Naive thymus-derived CD8-positive, alpha-beta T cell (primary cell): Measurements from ENCODE around the gene UBIAD1. TPM values are rescaled to one million over a fixed set of nuclear protein-coding genes. Genes with fewer than 3 reads are reported as not detected.
"Not testable (repeated sequence)": the region's sequence is repeated elsewhere in the genome, so short reads cannot be mapped to it uniquely, and the experiment has no call there.

Source experiments
- ATAC-seq, 2 donors: fragments of 150-1000 bp; cut with Tn5 transposase in 1 of 2; sonication (Bioruptor Pico), chemical (Tn5 transposase) in 1 of 2; 1 replicate in 1 of 2; 2 replicates in 1 of 2; pipeline ENCODE4 v1.10.0; 2021; ENCODE audit warnings: mild to moderate bottlenecking in 2 of 2, moderate library complexity in 2 of 2
- POLR2A ChIA-PET: fragments of 350-600 bp; sonication (Branson Sonifier 250); formaldehyde crosslinking; loops from one replicate; lab custom pipeline; 2021; ENCODE audit warnings: antibody characterized with exemption; lab: Charles Lee
- DNase-seq, 10 donors: peaks; one replicate each; pipeline versions ENCODE4 v3.0.0 to v3.0.0-alpha.2; 2020 to 2022
- H3K27ac Mint-ChIP-seq, 10 donors: one replicate each; pipeline ENCODE4 v1.8.0; 2020 to 2022; ENCODE audit warnings: mild to moderate bottlenecking in 10 of 10, mixed read lengths in 10 of 10, moderate library complexity in 4 of 10, inconsistent platforms in 1 of 10
- H3K27me3 Mint-ChIP-seq, 5 donors: one replicate each; pipeline ENCODE4 v1.8.0; 2021 to 2022; ENCODE audit warnings: mixed read lengths in 5 of 5
- H3K36me3 Mint-ChIP-seq, 3 donors: one replicate each; pipeline ENCODE4 v1.8.0; 2020 to 2022; ENCODE audit warnings: mixed read lengths in 3 of 3, mild to moderate bottlenecking in 2 of 3, inconsistent platforms in 1 of 3
- H3K4me1 Mint-ChIP-seq, 4 donors: one replicate each; pipeline ENCODE4 v1.8.0; 2021 to 2022; ENCODE audit warnings: mixed read lengths in 4 of 4
- H3K4me3 Mint-ChIP-seq, 10 donors: one replicate each; pipeline ENCODE4 v1.8.0; 2020 to 2022; ENCODE audit warnings: mild to moderate bottlenecking in 10 of 10, mixed read lengths in 10 of 10, moderate library complexity in 6 of 10, inconsistent platforms in 1 of 10
- H3K9me3 Mint-ChIP-seq, 9 donors: one replicate each; pipeline ENCODE4 v1.8.0; 2020 to 2022; ENCODE audit warnings: mixed read lengths in 9 of 9, mild to moderate bottlenecking in 3 of 9, inconsistent platforms in 1 of 9, moderate library complexity in 1 of 9
- polyA plus RNA-seq, 3 donors: library from polyadenylated mRNA; unstranded; fragments of 300-500 nt; fragmentation: Illumina TruSeq; gene quantifications; one replicate each; pipeline ENCODE4 v1.2.3, GENCODE V29; 2021
- total RNA-seq, 8 experiments: library from RNA in 2 of 8; stranded (reverse) in 2 of 8; gene quantifications; one replicate each; pipeline ENCODE4 v1.2.3 and lab custom pipeline; 2021 to 2026

UBIAD1 gene
- total and polyA plus RNA-seq, 5 experiments from 2014 or later: 29.2 to 50.3 (median 34.3) TPM

DNA sequence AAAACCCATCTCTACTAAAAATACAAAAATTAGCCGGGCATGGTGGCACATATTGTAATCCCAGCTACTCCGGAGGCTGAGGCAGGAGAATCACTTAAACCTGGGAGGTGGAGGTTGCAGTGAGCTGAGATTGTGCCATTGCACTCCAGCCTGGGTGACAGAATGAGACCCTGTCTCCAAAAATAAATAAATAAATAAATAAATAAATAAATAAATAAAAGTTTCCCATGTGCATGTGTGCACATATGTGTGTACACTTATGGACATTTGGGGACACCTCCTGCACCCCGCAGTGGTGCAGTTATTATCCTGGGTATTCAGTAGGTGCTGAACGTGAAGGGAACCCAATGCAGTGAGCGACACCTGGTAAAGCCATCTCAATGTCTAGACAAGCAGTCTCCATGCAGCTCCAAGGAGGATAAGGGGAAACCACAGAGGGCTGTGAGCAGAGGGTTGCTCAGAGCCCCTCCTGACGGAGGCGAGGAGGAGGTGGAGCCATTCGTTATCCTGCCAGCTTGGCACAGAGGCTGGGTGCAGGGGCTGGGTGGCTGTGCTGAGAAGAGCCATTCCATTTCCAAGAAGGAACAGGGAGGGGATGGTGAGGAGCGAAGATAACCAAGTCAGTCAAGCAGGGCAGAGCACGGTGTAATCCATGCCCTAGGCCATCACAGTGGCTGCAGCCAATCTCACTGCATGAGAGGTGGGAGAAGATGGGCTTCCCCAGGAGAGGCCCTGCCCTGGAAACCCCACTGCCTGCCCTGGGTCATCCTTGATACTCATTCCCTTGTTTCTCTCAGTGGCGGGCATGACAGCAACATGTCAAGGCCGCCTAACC is 25.6 kb downstream of the UBIAD1 start:
- no peak for ATAC-seq
- Mint-ChIP-seq H3K36me3 (peaks cover 0 to 5% (median 0%) of the 10 kb centered on the region in 3 donors), H3K27me3 (no peaks in the 10 kb centered on the region), H3K27ac (peak overlapping the region in 2 of 10 donors; percentile 11 to 31), H3K4me3 (no peak overlapping the region), H3K9me3 (no peaks in the 10 kb centered on the region), H3K4me1 (peaks cover 18 to 29% (median 20%) of the 10 kb centered on the region in 4 donors)
- POLR2A ChIA-PET: no interaction called here
- DNase-seq: peak in 1 of 10 donors; percentile 11

DNA sequence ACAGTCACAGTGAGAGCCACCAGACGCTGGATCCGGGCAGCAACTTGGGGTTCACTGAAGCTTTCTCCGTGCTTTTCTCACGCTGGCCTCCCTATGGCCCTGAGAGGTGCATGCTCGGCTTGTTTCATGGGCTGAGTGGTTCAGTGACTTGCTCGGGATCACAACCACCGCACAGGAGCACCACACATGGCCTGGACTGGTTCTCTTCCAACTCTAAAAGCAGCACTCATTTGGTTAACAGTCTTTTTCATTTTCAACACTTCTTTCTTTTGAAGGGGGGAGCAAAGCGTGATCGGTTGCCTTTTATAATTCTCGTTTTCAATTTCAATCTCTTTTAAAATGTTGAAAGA is 26.2 kb downstream of the UBIAD1 start:
- Mint-ChIP-seq H3K4me3 (no peak overlapping the region), H3K27ac (peak overlapping the region in 3 of 10 donors; percentile 31 to 34 (median 34)), H3K27me3 (no peaks in the 10 kb centered on the region), H3K4me1 (peaks cover 18 to 27% (median 20%) of the 10 kb centered on the region in 4 donors), H3K36me3 (peaks cover 0 to 2% (median 0%) of the 10 kb centered on the region in 3 donors), H3K9me3 (no peaks in the 10 kb centered on the region)
- POLR2A ChIA-PET: no interaction called here
- DNase-seq: peak in 1 of 10 donors; percentile 34
- ATAC-seq: no peak

DNA sequence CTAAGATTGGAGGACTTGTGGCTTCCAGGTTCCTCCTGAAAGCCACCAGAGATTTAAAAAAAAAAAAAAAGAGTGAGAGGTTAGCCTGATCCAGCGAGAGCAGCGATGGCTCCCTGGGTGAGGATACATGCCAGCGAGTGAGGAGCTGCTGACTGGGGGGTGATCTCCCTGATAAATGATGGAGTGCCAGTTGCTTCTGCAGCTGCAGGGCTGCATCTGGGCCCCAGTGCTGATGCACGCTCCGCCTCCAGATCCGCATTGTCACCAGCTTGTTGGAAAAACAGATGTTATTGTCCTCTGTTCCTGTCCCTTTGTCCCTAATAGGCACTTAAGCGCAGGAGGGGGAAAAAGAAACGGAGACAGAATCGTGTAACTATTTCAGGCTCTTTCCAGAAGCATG is 28.6 kb downstream of the UBIAD1 start:
- DNase-seq (peak in 1 of 10 donors; percentile 36), ATAC-seq (no peak)
- Mint-ChIP-seq H3K9me3 (no peaks in the 10 kb centered on the region), H3K27ac (peak overlapping the region in 1 of 10 donors; percentile 14), H3K4me3 (no peak overlapping the region), H3K27me3 (no peaks in the 10 kb centered on the region), H3K4me1 (peaks cover 0 to 9% (median 4%) of the 10 kb centered on the region in 4 donors), H3K36me3 (no peaks in the 10 kb centered on the region)
- POLR2A ChIA-PET: interaction anchor here (0.5 to 0.7 kb wide), 3 partner anchors 116 to 287 kb away, joined by 4 read pairs; partner anchors contain the start of gene EXOSC10

DNA sequence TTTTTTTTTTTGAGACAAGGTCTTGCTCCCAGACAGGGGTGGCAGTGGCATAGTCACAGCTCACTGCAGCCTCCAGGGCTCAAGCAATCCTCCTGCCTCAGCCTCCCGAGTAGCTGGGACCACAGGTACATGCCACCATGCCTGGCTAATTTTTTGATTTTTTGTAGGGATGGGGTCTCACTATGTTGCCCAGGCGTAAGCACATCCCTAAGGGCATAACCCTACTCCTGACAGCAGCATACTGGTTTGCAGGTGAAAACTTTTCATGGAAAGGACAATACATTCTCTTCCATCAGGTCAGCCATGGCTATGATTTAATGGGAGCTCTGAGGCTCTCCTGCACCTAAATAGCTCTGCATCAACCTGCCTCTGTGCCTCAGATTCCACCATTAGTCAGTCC is 29.4 kb downstream of the UBIAD1 start:
- POLR2A ChIA-PET: interaction anchor here (0.7 kb wide), 2 partner anchors 50 to 203 kb away, joined by 3 to 4 read pairs; partner anchors contain the start of gene EXOSC10
- Mint-ChIP-seq H3K36me3 (no peaks in the 10 kb centered on the region), H3K4me3 (no peak overlapping the region), H3K4me1 (peaks cover 0 to 8% (median 2%) of the 10 kb centered on the region in 4 donors), H3K27ac (peak overlapping the region in 2 of 10 donors; percentile 4 to 15), H3K27me3 (no peaks in the 10 kb centered on the region), H3K9me3 (no peaks in the 10 kb centered on the region)
- no peak for DNase-seq
- ATAC-seq: no peak

DNA sequence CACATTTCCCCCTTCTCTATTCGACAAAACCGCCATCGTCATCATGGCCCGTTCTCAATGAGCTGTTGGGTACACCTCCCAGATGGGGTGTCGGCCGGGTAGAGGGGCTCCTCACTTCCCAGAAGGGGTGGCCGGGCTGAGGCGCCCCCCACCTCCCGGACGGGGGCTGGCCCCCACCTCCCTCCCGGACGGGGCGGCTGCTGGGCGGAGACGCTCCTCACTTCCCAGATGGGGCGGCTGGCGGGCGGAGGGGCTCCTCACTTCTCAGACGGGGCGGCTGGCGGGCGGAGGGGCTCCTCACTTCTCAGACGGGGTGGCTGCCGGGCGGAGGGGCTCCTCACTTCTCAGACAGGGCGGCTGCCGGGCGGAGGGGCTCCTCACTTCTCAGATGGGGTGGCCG is 32.5 kb downstream of the UBIAD1 start:
- H3K36me3 Mint-ChIP-seq, ATAC-seq, POLR2A ChIA-PET, H3K27me3 Mint-ChIP-seq, H3K9me3 Mint-ChIP-seq, DNase-seq, H3K4me3 Mint-ChIP-seq, H3K4me1 Mint-ChIP-seq, H3K27ac Mint-ChIP-seq: not testable (repeated sequence)

DNA sequence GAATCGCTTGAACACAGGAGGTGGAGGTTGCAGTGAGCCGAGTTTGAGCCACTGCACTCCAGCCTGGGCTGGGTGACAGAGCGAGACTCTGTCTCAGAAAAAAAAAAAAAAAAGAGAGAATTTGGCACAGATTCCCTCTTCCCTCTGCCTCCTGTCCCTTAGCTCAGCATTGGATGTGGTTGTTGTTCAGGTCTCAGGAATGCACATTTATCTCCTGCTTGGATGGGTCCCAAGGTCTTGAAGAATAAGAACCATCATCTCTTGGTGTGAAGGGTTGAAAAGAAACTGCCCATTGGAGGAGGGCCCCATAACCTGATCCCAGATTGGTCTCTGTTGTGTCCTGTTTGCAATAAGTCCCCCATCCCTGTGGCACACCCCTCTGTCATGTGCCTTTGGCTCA is 34.9 kb downstream of the UBIAD1 start:
- H3K9me3 Mint-ChIP-seq: no peaks in the 10 kb centered on the region
- POLR2A ChIA-PET: no interaction called here
- peaks cover 0 to 3% (median 0%) of the 10 kb centered on the region in 5 donors for H3K27me3 Mint-ChIP-seq
- DNase-seq: no peak
- ATAC-seq: no peak
- H3K27ac Mint-ChIP-seq: no peak overlapping the region
- no peaks in the 10 kb centered on the region for H3K36me3 Mint-ChIP-seq
- H3K4me1 Mint-ChIP-seq: peaks cover 4 to 7% (median 5%) of the 10 kb centered on the region in 4 donors
- H3K4me3 Mint-ChIP-seq: no peak overlapping the region

DNA sequence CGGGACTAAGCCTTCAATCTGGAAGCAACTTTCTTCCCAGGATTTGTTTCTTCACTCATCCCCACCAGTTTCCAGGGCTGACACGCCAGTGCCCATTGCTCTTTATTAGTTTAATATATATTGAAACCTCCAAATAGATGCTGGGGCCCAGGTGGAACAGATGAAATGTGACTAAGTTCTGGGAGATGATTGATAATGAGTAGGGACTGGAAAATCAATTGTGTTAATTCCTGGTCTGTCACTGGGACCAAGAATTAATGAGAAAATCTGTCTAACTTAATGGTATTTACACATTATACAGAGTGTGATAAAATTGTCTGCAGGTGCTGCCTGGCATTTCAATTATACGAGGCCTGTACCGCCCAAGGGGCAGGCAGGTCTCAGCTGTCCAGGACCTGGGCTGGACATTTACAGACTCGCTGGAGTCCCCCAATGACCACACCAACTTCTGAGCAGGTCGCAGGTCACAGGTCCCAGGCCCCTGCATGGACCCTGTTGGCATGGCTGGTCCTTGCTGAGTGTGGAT is 35.8 kb downstream of the UBIAD1 start:
- POLR2A ChIA-PET: no interaction called here
- peaks cover 4 to 7% (median 5%) of the 10 kb centered on the region in 4 donors for H3K4me1 Mint-ChIP-seq
- no peaks in the 10 kb centered on the region for H3K9me3 Mint-ChIP-seq
- H3K27me3 Mint-ChIP-seq: peaks cover 0 to 3% (median 0%) of the 10 kb centered on the region in 5 donors
- peak overlapping the region in 1 of 10 donors; percentile 53 for H3K27ac Mint-ChIP-seq
- H3K36me3 Mint-ChIP-seq: no peaks in the 10 kb centered on the region
- no peak overlapping the region for H3K4me3 Mint-ChIP-seq
- ATAC-seq (no peak), DNase-seq (no peak)

DNA sequence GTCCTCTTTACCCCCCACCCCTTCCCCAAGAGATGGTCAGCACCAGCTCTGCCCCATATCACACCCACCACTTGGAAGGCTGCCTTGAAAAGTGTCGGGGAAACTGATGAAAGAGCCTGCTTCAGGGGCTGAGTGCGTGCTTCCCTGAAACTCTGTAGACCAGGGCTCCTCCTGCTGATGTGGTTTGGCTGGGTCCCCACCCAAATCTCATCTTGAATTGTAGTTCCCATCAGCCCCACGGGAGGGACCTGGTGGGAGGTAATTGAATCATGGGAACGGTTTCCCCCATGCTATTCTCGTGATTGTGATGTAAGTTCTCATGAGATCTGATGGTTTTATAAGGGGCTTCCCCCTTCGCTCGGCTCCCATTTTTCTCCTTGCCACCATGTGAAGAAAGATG is 36.4 kb downstream of the UBIAD1 start:
- no peaks in the 10 kb centered on the region for H3K36me3 Mint-ChIP-seq
- POLR2A ChIA-PET: no interaction called here
- no peak overlapping the region for H3K27ac Mint-ChIP-seq
- no peak overlapping the region for H3K4me3 Mint-ChIP-seq
- H3K4me1 Mint-ChIP-seq: peaks cover 4 to 7% (median 5%) of the 10 kb centered on the region in 4 donors
- H3K9me3 Mint-ChIP-seq: no peaks in the 10 kb centered on the region
- DNase-seq: no peak
- no peak for ATAC-seq
- peaks cover 0 to 3% (median 0%) of the 10 kb centered on the region in 5 donors for H3K27me3 Mint-ChIP-seq

DNA sequence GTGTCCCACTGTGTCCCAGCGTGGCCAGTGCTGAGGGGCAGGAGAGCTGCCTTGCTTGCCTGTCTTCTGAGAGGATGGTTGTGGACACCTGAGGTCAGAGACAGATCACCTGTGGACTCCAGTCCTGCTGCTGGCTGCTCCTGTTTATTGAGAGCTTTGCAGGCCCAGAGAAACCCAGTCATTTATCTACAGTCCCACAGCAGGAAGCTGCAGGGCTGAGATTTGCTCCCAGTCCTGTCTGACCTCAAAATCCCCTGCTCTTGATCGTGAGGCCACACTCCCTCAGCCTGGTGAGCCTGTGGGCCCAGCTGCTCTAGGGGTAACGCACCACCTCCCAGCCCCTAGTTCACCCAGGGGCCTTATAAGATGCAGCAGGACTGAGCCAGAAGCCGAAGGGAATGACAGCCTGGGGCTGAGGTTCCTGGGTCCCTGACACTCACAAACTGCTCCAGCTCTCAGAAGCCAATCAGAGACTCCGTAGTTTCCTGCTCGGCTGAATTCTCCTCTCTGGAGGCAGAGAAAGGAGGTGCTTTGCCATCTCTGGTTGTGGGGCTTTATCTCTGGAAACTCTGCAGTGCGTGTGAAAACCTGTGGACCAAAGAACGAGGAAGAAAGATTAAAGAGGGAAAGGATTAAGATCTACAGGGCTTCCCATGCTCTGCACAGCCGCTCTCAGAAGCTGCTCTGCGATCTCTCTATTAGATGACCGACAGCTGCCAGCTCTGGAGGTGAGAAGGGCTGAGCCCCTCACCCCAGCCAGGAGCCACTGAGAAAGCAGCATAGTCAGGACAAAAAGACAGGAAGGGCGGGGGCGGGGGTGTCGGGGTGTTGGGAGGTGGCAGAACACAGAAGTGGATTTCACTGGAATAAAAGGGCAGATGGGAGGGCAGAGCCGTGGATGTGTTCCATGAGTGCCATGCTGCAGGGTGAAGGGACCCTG is 39.1 kb downstream of the UBIAD1 start:
- Mint-ChIP-seq H3K4me1 (peaks cover 4 to 7% (median 5%) of the 10 kb centered on the region in 4 donors), H3K9me3 (no peaks in the 10 kb centered on the region), H3K36me3 (peaks cover 0 to 2% (median 0%) of the 10 kb centered on the region in 3 donors), H3K4me3 (no peak overlapping the region), H3K27ac (peak overlapping the region in 3 of 10 donors; percentile 22 to 39 (median 38)), H3K27me3 (peaks cover 0 to 3% (median 0%) of the 10 kb centered on the region in 5 donors)
- POLR2A ChIA-PET: interaction anchor here (0.5 kb wide), 1 partner anchor 71 kb away, joined by 5 read pairs; no protein-coding TSS in a partner anchor
- ATAC-seq (no peak), DNase-seq (no peak)

DNA sequence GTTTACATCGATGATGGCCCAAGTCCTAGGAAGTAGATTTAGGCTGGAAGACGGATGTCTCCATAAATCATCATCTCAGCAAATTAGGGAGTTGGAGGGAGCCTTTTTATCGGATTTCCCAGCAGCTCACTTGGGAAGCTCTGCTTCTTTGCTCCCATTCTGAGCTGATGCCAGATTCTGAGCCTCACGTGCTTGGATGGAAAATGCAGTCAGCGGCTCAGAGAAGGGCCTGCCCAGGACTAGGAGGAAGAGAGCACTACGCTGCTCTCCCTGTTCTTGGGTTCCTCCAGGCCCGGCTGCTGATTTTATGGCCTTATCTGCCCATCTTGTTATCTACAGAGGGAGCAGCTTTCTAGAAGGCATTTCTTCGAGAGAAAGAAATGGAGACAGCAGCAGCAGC is 42.0 kb downstream of the UBIAD1 start:
- H3K9me3 Mint-ChIP-seq: no peaks in the 10 kb centered on the region
- ATAC-seq: no peak
- POLR2A ChIA-PET: no interaction called here
- H3K27ac Mint-ChIP-seq: no peak overlapping the region
- peaks cover 5 to 9% (median 7%) of the 10 kb centered on the region in 4 donors for H3K4me1 Mint-ChIP-seq
- H3K36me3 Mint-ChIP-seq: peaks cover 0 to 2% (median 0%) of the 10 kb centered on the region in 3 donors
- peaks cover 0 to 4% (median under 1%) of the 10 kb centered on the region in 5 donors for H3K27me3 Mint-ChIP-seq
- DNase-seq: no peak
- no peak overlapping the region for H3K4me3 Mint-ChIP-seq

DNA sequence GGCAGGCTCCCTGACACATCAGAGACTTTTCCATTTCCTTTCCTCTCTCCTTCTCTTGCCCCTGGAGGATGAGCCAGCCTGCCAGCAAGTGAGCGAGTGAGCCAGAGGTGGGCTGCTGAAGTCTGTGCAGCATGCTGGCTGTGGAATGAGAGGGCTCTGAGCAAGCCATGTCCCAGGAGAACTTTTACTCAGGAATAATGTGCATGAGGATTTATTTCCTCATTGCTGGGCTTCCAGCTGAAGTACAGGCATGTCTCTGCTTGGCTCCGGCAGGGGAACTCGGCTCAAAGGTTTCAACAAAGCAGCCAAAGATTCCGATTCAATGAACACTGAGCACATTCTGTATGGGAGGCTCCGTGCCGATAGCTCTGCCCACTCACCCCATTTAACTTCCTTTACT is 43.7 kb downstream of the UBIAD1 start:
- peaks cover 9 to 16% (median 12%) of the 10 kb centered on the region in 4 donors for H3K4me1 Mint-ChIP-seq
- no peaks in the 10 kb centered on the region for H3K9me3 Mint-ChIP-seq
- no peak for DNase-seq
- no peak for ATAC-seq
- POLR2A ChIA-PET: interaction anchor here (0.7 kb wide), 1 partner anchor 50 kb away, joined by 4 read pairs; no protein-coding TSS in a partner anchor
- H3K27me3 Mint-ChIP-seq: peaks cover 0 to 7% (median 2%) of the 10 kb centered on the region in 5 donors
- no peak overlapping the region for H3K4me3 Mint-ChIP-seq
- peaks cover 0 to 2% (median 0%) of the 10 kb centered on the region in 3 donors for H3K36me3 Mint-ChIP-seq
- peak overlapping the region in 1 of 10 donors; percentile 40 for H3K27ac Mint-ChIP-seq

DNA sequence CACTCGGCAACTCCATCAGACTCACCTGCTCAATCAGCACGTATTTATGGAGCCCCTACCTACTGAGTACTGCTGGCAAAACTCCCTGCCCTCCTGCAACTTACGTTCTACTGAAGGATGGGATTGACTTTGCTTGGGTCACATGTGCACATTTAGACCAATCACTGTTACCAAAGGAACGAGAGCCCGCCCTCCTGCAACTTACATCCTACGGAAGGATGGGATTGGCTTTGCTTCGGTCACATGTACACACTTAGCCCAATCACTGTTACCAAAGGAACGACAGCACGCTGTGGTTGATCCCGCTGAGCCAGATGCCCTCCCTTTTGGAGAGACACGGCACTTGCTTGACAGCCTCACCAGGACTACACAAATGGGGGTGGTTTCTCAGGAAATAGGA is 46.0 kb downstream of the UBIAD1 start:
- Mint-ChIP-seq H3K27me3 (peaks cover 0 to 7% (median 2%) of the 10 kb centered on the region in 5 donors), H3K4me3 (no peak overlapping the region), H3K27ac (no peak overlapping the region), H3K36me3 (peaks cover 0 to 2% (median 0%) of the 10 kb centered on the region in 3 donors), H3K4me1 (peaks cover 5 to 9% (median 7%) of the 10 kb centered on the region in 4 donors), H3K9me3 (no peaks in the 10 kb centered on the region)
- no peak for DNase-seq
- POLR2A ChIA-PET: no interaction called here
- no peak for ATAC-seq
